ENCODE data around the gene BORCS6.

DNA sequence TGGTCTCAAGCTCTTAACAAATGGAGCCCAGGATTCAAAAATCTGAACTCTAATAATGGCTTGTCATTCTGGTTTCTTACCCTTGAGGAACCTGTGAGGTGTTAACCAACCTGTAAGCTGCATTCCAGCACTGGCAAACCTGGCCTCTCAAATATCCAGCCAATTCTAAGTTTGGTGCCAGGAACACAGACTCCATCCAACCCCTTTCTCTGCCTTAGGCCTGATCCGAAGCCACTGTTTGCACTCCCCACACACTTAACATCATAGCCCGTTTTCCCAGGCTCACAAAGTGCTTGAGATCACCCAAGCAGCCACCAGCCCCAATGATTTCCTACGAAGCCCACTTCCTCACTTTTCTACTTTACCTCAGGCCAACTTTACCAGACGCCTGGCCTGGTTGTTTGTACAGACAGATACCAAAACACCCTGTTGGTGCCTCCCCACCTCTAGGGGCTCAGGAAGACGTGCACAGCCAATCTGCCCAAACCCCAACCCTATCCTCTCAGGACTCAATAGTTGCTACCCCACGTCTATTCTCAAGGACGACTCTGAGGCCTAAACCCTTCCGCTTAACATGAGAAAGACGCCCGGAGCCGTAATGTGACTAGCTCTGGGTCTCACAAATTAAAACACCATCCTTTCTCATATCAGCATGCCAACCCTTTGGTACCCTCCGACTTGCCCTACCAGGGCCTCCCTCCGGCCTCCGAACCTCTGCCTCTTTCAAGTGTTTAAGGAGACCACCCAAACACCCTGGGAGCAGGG is 34.6 kb downstream of the BORCS6 start:
- no peak for TF ChIP-seq CTCF (IDR thresholded peaks at IDR 0.05; ENCODE audit: poor library complexity, severe bottlenecking)
- TF ChIP-seq POLR2AphosphoS5 (IDR thresholded peaks at IDR 0.05): no peak
- no peak for TF ChIP-seq EP300 (conservative IDR thresholded peaks at IDR 0.05; ENCODE audit: poor library complexity, severe bottlenecking)
